Tibial artery (tissue), 4 donors: Measurements from ENCODE around the gene ARHGEF28.
A peak's percentile ranks its signal among the peaks of the same experiment; 100 is the strongest.

Experiments
- DNase-seq, 2 donors: peaks; one replicate each; pipeline ENCODE4 v3.0.0-alpha.2; 2019
- H3K27ac ChIP-seq, 2 donors: fragments of 200-600 bp; sonication (generic) in 1 of 2; 1 replicate in 1 of 2; 2 replicates in 1 of 2; pipeline ENCODE4 v1.5.1; 2018 to 2019; ENCODE audit warnings: mild to moderate bottlenecking in 1 of 2
- H3K27me3 ChIP-seq, 2 donors: fragments of 200-600 bp; sonication (generic) in 1 of 2; one replicate each; pipeline versions ENCODE4 v1.5.1 to v1.6.0; 2016 to 2019
- H3K36me3 ChIP-seq, 3 donors: fragments of 200-600 bp; sonication (generic) in 2 of 3; one replicate each; pipeline ENCODE4 v1.5.1; 2016 to 2019; ENCODE audit warnings: mild to moderate bottlenecking in 2 of 3
- H3K4me1 ChIP-seq, 4 donors: fragments of 200-600 bp; sonication (generic) in 2 of 4; 1 replicate in 3 of 4; 2 replicates in 1 of 4; pipeline ENCODE4 v1.5.1; 2016 to 2019
- H3K4me3 ChIP-seq, 2 donors: fragments of 200-600 bp; sonication (generic) in 1 of 2; 1 replicate in 1 of 2; 2 replicates in 1 of 2; pipeline ENCODE4 v1.5.1; 2018 to 2019; ENCODE audit warnings: mild to moderate bottlenecking in 2 of 2
- H3K9me3 ChIP-seq, 3 donors: fragments of 200-600 bp; sonication (generic) in 1 of 3; one replicate each; pipeline ENCODE4 v1.5.1; 2016 to 2019
- intact Hi-C: fragments of 100-400 bp; cut with DNase I; formaldehyde crosslinking; loops from one replicate; pipeline ENCODE4 v1.15.0; 2023; ENCODE audit warnings: low total_unique reads
- TF ChIP-seq, protein P1 (sequence below), 2 experiments: fragments of 200-600 bp in 1 of 2; fragments of 450-650 bp in 1 of 2; IDR thresholded peaks; one replicate each; pipeline ENCODE4 v1.5.1; 2017 to 2019; ENCODE audit warnings: antibody characterized with exemption in 2 of 2, mild to moderate bottlenecking in 1 of 2, moderate library complexity in 1 of 2

The ARHGEF28 gene

DNA sequence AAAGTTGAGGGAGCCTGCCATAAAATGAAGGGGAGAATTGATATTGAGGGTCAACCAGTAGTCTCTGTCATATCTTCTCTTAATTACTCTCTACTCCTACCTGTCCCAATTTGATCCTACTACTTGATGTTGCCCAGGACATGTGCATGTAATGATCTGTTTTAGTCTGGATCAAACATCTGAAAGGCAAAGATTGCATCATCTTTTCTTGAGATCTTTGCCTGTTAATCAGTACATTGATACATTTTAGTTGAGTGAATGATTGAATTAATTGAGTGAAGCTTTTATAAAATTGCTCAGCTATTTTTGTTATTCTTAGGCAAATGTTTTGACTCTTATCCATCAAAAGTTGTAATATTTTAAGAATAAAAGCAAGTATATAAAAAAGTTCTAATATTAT, 21.7 kb downstream of the ARHGEF28 start:
- H3K4me1 ChIP-seq, result peaks cover 0 to 4% (median 0%) of the 10 kb centered on the region in 4 donors
- no peaks in the 10 kb centered on the region for H3K27me3 ChIP-seq
- H3K36me3 ChIP-seq, result no peaks in the 10 kb centered on the region
- TF ChIP-seq, protein P1, sequence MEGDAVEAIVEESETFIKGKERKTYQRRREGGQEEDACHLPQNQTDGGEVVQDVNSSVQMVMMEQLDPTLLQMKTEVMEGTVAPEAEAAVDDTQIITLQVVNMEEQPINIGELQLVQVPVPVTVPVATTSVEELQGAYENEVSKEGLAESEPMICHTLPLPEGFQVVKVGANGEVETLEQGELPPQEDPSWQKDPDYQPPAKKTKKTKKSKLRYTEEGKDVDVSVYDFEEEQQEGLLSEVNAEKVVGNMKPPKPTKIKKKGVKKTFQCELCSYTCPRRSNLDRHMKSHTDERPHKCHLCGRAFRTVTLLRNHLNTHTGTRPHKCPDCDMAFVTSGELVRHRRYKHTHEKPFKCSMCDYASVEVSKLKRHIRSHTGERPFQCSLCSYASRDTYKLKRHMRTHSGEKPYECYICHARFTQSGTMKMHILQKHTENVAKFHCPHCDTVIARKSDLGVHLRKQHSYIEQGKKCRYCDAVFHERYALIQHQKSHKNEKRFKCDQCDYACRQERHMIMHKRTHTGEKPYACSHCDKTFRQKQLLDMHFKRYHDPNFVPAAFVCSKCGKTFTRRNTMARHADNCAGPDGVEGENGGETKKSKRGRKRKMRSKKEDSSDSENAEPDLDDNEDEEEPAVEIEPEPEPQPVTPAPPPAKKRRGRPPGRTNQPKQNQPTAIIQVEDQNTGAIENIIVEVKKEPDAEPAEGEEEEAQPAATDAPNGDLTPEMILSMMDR (IDR thresholded peaks at IDR 0.05), result no peak
- intact Hi-C loops, result no loop called here
- no peaks in the 10 kb centered on the region for H3K9me3 ChIP-seq
- no peak for DNase-seq
- H3K4me3 ChIP-seq, result no peak overlapping the region
- no peak overlapping the region for H3K27ac ChIP-seq

DNA sequence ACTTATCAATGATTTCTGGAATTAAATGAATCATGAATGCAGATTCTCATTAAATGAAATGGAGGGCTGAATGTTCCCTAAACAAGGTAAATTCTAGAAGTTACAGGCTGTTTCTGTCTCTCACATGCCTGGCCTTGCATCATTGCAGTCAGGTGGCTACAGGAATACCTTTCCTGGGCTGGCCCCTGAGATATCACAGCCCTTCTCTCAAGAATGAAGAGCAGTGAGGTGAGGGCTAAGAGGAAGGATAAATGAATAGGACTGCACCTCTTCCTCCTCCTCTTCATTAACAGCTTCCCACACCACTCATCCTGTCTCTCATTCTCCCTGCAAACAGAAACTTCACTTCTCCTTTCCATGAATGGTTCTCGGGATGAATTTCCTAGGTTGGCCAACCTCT, 22.5 kb downstream of the ARHGEF28 start:
- H3K27ac ChIP-seq, result no peak overlapping the region
- intact Hi-C loops, result no loop called here
- no peaks in the 10 kb centered on the region for H3K27me3 ChIP-seq
- no peak overlapping the region for H3K4me3 ChIP-seq
- H3K36me3 ChIP-seq, result no peaks in the 10 kb centered on the region
- peaks cover 0 to 4% (median 0%) of the 10 kb centered on the region in 4 donors for H3K4me1 ChIP-seq
- no peaks in the 10 kb centered on the region for H3K9me3 ChIP-seq
- TF ChIP-seq, protein P1 (IDR thresholded peaks at IDR 0.05), result no peak
- DNase-seq, result no peak

DNA sequence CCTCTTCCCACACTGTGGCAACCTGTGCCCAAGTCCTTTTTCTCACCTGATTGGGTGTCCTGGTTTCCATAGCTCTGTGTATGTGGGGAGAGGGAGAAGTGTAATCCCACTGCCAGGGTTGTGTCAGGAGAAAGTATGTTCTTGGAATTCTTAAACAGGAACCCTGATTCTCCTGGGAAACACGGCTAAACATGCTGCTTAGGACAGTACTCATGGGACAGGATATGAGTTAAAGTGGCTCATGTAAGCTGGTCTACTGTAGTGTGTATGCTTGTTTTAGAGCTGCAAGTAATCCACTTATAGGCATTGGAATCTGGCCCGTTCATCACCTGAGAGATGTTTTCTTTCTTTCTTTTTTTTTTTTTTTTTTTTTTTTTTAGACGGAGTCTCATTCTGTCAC, 23.9 kb downstream of the ARHGEF28 start:
- Histone ChIP-seq H3K36me3 (no peaks in the 10 kb centered on the region), H3K4me3 (no peak overlapping the region), H3K9me3 (no peaks in the 10 kb centered on the region), H3K4me1 (peaks cover 0 to 14% (median 7%) of the 10 kb centered on the region in 4 donors), H3K27me3 (no peaks in the 10 kb centered on the region), H3K27ac (no peak overlapping the region)
- TF ChIP-seq, protein P1 (IDR thresholded peaks at IDR 0.05), result no peak
- intact Hi-C loops, result no loop called here
- no peak for DNase-seq

DNA sequence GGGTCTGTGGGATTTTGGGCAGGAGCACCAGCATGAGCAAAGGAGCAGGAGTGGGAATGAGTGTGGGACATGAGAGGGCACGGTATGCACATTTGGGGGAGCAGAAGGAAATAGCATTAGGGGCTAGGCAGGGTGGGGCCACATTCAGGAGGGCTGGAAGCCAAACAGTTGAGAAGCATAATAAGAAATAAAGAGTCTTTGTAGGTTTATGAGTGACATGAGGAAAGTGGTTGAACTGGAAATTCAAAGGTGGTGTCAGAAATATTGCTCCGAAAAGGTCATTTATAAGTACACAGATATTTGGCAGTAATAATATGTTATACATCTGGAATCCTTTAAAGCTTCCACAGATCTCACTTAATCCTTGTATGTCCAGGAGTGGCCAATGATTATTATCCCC, 26.4 kb downstream of the ARHGEF28 start:
- intact Hi-C loops, result no loop called here
- H3K36me3 ChIP-seq, result no peaks in the 10 kb centered on the region
- TF ChIP-seq, protein P1 (IDR thresholded peaks at IDR 0.05), result no peak
- no peak for DNase-seq
- no peak overlapping the region for H3K27ac ChIP-seq
- H3K4me1 ChIP-seq, result peaks cover 0 to 36% (median 9%) of the 10 kb centered on the region in 4 donors
- no peaks in the 10 kb centered on the region for H3K9me3 ChIP-seq
- H3K27me3 ChIP-seq, result no peaks in the 10 kb centered on the region
- no peak overlapping the region for H3K4me3 ChIP-seq

DNA sequence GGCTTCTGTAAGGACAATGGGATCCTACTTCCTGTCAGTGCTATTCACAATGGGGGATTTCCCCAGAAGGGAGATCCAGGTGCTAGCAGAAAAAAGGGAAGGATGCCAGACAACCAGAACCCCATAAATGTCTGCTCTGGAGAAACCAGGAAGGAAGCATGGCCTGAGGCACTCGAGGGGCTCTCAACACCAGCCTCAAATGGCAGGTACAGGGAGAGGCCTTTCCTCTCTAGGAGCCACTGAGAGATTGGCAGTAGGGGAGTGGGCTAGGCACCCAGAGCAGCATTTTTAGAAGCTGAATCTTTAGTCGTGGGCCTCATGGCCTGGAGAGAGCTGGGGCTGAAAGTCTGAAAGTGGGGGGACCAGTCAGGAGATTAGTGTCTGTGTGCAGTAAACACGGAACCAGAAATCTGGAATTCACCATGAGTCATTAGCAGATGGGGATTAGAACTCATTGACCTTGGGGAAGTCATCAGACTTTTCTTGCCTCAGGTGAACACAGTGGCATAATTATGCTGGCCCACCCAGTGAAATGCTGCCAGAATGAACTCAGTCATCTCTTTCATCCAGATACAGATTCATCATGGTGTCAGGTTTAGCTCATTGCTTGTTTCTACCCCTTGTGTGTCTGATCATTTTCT, 28.3 kb downstream of the ARHGEF28 start:
- Histone ChIP-seq H3K27me3 (no peaks in the 10 kb centered on the region), H3K27ac (peak overlapping the region; percentile 36 to 67), H3K36me3 (no peaks in the 10 kb centered on the region), H3K9me3 (no peaks in the 10 kb centered on the region), H3K4me3 (no peak overlapping the region), H3K4me1 (peaks cover 0 to 36% (median 9%) of the 10 kb centered on the region in 4 donors)
- TF ChIP-seq, protein P1 (IDR thresholded peaks at IDR 0.05), result no peak
- no peak for DNase-seq
- intact Hi-C loops, result no loop called here
